ENCODE data around the gene MSH4.
"Not testable (repeated sequence)": the region's sequence is repeated elsewhere in the genome, so short reads cannot be mapped to it uniquely, and the experiment has no call there.

MSH4 gene

DNA sequence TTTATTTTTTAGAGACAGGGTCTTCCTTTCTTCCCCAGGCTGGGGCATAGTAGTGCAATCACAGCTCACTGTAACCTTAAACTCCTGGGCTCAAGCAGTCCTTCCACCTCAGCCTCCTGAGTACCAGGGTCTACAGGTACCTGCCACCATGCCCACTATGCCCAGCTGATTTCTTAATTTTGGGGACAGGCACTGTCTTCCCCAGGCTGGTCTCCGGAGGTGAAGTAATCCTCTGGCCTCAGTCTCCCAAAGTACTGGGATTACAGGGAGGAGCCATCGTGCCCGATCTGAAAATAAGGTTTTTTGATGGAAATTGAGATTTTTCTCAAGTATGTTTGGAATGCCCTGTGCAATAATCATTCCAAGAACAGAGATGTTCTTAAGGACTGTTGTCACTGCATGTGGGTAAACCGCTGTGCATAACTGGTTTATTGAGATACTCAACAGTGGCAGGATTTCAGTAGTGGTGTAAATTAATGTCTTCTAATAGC, 934 bp upstream of the MSH4 start:
- no peak for DNase-seq (ENCODE audit: extremely low read depth in 1 of 2, low read depth in 1 of 2)

DNA sequence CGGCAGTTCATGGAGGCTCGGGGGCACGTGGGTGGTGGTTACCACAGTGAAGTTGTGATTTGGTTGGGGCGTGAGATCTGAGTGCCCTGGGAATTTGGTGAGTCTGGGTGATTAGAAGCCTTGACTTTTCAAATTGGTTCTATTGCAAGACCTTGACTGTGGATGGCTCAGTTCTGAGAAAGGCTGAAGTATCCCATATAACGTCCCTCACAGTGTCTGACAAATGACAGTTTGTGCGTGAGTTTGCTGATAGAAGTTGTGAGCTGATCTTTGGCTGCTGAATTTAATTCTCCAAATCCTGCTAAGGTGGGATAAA, 549 bp downstream of the MSH4 start:
- no peak for DNase-seq (ENCODE audit: extremely low read depth in 1 of 2, low read depth in 1 of 2)

DNA sequence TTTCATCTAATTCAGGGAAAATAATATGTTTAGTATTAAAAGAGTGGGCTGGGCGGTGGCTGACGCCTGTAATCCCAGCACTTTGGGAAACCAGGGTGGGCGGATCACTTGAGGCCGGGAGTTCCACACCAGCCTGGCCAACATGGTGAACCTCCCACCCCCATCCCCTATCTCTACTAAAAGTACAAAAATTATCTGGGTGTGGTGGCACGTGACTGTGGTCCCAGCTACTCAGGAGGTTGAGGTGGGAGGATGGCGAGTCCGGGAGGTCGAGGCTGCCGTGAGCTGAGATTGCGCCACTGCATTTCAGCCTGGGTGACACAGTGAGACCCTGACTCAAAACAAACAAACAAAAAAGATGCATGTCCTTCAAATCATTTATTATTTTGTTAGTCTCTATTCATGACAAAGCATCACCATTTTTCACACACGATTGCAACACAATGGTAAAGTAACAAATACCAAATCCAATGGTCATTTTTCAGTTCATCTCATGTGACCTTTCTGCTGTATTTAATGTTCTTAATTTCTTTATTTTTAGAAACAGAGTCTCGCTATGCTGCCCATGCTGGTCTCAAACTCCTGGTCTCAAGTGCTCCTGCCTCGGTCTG, 1.0 kb downstream of the MSH4 start:
- no peak for DNase-seq (ENCODE audit: extremely low read depth in 1 of 2, low read depth in 1 of 2)

DNA sequence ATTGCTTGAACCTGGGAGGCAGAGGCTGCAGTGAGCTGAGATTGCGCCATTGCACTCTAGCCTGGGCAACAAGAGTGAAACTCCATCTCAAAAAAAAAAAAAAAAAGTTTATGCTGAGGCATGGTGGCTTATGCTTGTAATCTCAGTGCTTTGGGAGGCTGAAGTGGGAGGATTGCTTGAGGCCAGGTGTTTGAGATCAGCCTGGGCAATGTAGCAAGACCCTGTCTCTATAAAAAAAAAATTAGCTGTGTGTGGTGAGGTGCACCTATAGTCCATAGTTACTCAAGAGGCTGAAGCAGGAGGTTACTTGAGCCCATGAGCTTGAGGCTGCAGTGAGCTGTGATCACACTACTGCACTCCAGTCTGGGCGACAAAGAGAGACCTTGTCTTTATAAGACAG, 4.8 kb downstream of the MSH4 start:
- DNase-seq (ENCODE audit: extremely low read depth in 1 of 2, low read depth in 1 of 2) = not testable (repeated sequence)

DNA sequence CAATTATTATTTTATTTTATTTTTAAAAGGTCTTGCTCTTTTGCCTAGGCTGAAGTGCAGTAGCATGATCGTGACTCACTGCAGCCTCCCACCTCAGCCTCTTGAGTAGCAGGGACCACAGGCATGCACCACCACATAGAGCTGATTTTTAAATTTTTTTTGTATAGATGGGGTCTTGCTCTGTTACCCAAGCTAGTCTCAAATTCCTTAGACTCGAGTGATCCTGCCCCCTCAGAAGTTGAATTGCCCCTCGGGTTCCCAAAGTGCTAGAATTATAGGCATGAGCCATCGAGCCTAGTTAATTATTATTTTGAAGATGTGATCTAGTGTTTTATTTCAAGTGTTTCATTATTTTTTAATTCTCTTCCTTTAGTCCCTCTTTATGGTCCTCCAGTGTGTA, 12.2 kb downstream of the MSH4 start:
- DNase-seq (ENCODE audit: extremely low read depth in 1 of 2, low read depth in 1 of 2) = no peak

DNA sequence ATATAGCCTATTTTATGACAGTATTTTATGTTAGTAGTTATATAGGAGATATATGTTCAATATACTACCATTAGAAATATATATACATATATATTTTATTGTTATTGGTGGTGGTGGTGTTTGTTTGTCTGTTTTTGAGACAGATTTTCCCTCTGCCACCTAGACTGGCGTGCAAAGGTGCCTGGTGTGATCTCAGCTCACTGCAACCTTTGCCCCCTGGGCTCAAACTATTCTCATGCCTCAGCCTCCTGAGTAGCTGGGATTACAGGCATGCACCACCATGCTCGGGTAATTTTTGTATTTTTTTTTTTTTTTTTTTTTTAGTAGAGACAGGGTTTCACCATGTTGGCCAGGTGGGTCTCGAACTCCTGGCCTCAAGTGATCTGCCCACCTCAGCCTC, 13.4 kb downstream of the MSH4 start:
- DNase-seq (ENCODE audit: extremely low read depth in 1 of 2, low read depth in 1 of 2) = not testable (repeated sequence)

DNA sequence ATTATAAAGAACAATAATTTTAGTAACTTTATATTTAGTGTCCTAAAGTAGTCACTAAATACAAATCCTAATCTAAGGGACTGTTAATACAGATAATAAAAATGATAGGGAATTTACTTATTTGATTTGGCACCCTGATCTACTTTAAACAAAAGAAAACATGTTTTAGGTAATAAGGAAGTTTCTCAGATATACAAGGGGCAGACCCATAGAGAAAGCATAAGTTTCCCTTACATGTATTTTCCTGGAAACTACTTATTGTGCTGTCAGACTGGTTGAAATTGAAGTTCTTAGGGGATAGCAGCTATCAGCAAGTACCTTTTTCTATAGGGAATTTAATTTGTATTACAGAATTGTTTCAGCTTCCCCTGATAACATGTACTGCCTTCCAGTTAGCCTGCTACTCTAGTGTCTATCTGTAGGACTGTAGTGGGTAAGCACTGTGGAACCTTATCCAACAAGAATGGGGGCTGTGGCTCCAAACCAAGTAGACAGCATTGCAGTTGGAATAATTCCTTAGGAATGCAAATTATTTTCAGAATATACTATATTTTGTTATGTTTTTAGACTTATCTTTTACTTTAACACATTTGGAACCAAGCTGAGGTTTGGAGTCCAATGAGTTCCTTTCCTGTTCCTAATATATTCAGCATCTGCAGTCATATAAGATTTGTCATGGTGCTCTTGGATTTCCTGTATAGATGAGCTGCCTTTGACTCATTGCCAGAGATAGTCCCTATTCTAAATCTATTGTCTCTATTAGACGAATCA, 14.7 kb downstream of the MSH4 start:
- no peak for DNase-seq (ENCODE audit: extremely low read depth in 1 of 2, low read depth in 1 of 2)

DNA sequence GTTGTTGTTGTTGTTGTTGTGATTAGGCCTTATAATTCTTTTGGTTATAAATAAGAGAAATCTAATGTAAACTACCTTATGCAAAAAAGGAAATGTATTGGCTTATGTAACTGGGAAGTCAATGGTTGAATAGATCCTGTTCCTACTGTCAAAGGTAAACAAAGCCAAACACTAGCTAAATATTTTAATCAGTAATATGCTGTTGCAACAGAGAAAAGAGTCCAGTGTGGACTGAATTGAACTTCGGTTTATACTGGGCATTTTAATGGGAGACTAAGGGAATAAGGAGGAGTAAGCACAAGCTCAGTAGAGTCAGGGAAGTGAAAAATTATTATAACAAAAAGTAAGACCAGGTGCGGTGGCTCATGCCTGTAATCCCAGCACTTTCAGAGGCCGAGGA, 15.4 kb downstream of the MSH4 start:
- no peak for DNase-seq (ENCODE audit: extremely low read depth in 1 of 2, low read depth in 1 of 2)

DNA sequence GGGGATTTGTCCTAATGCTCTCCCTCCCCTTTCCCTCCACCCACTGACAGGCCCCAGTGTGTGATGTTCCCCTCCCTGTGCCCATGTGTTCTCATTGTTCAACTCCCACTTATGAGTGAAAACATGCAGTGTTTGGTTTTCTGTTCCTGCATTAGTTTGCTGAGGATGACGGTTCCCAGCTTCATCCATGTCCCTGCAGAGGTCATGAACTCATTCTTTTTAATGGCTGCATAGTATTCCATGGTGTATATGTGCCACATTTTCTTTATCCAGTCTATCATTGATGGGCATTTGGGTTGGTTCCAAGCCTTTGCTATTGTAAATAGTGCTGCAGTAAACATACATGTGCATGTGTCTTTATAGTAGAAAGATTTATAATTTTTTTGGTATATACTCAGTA, 26.9 kb downstream of the MSH4 start:
- not testable (repeated sequence) for DNase-seq (ENCODE audit: extremely low read depth in 1 of 2, low read depth in 1 of 2)

DNA sequence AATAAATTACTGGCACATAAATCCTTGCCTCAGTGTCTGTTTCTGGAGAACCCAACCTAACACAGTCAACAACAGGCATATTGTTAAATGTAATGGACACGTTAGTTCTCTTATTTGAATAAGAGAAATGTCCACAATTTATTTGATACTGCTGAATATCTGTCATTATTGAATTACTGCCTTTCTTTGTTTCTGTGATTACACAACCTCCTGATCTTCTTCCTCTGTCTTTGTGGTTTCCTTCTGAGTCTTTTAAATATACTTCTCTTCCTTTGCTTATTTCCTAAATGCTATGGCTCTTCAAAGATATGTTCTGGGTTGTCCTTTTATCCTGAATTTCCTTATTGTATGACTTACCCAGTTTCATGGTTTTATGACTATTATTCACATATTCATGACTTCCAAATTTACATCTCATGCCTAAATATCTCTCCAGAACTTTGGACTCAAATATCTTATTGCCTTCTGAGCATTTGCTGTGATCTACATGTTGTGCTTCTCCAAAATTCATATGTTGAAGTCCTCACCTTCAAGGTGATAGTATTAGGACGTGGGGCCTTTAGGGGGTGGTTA, 39.9 kb downstream of the MSH4 start:
- DNase-seq (ENCODE audit: extremely low read depth in 1 of 2, low read depth in 1 of 2) = no peak

DNA sequence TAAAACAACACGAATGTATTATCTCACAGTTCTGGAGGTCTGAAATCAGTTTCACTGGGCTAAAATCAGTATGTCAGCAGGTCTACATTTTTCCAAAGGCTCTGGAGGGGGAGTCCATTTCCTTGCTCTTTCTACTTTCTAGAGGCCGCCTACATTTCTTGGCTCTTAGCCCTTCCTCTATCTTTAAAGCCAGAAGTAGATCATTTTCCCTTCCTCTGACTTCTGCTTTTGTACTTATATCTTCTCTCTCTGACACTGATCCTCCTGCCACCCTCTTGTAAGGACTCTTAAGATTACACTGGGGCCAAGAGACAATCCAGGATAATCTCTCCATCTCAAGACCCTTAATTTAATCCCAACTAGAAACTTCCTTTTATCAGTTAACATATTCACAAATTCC, 41.4 kb downstream of the MSH4 start:
- DNase-seq (ENCODE audit: extremely low read depth in 1 of 2, low read depth in 1 of 2) = no peak

DNA sequence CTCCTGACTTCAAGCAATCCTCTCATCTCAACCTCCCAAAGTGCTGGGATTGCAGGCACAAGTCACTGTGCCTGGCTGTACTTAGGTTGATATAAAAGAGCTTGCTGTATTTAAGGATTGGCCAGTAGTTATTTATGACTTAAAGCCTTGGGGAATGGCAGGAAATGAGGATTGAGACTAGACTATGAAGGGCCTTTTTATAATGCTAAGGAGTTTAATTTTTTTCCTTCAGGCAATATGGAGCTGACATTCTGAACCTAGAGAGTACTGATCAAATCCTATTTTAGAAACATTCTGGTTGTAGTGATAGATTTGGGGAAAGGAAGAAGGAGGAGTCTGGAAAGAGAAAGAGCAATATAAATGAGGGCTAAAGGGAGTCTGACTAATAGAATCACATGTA, 44.7 kb downstream of the MSH4 start:
- DNase-seq (ENCODE audit: extremely low read depth in 1 of 2, low read depth in 1 of 2) = no peak

DNA sequence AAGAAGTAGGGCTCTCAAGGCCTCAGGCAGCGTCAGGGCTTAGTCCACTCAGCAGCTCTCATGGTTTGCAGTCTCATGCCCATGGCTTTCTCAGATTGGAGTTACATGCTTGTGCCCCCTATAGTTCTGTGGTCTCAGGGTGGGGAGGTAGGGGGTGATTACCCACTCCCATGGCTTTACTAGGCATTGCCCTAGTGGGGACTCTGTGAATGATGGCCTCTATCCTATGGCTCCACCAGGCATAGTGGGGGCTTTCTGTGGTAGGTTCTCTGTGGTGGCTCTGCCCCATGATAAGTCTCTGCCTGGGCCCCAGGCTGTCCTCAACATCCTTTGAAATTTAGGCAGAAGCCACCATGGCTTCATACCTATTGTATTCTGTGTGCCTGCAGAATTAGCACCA, 48.9 kb downstream of the MSH4 start:
- no peak for DNase-seq (ENCODE audit: extremely low read depth in 1 of 2, low read depth in 1 of 2)

DNA sequence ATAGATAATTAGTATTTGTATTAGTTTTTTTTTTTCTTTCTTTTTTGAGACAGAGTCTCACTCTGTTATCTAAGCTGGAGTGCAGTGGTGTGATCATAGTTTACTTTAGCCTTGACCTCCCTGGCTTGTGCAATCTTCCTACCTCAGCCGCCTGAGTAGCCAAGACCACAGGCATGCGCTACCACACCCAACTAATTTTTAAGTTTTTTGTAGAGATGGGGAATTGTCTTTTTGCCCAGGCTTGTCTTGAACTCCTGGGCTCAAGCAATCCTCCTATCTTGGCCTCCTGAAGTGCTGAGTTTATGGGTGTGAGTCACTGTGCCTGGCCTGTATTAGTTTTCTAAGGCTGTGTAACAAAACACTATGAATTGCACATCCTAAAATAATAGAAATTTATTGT, 58.3 kb downstream of the MSH4 start:
- no peak for DNase-seq (ENCODE audit: extremely low read depth in 1 of 2, low read depth in 1 of 2)

DNA sequence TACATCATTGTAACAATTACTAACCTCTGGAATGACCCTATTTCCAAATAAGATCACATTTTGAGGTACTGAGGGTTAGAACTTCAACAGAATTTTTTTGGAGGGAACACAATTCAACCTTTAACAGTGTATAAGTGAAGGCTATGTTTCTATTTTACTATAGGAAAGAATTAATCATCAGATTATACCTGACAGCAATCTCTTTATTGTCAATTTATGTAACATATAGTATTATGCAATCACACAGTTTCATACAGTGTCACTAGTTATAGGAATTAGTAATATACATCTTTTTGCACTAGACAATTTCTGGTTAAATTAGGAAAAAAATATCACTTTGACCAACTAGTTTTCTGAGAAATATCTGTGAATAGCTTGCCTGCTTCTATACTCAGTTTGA, 59.1 kb downstream of the MSH4 start:
- DNase-seq (ENCODE audit: extremely low read depth in 1 of 2, low read depth in 1 of 2) = no peak

DNA sequence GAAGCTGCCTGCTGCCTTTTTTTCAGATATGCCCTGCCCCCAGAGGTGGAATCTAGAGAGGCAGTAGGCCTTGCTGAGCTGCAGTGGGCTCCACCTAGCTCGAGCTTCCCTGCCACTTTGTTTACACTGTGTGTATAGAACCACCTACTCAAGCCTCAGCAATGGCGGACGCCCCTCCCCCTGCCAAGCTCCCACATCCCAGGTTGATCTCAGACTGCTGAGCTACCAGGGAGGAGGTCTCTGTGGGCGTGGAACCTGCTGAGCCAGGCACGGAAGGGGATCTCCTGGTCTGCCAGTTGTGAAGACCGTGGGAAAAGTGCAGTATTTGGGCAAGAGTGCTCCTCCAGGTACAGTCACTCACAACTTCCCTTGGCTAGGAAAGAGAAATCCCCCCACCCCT, 65.1 kb downstream of the MSH4 start:
- no peak for DNase-seq (ENCODE audit: extremely low read depth in 1 of 2, low read depth in 1 of 2)

DNA sequence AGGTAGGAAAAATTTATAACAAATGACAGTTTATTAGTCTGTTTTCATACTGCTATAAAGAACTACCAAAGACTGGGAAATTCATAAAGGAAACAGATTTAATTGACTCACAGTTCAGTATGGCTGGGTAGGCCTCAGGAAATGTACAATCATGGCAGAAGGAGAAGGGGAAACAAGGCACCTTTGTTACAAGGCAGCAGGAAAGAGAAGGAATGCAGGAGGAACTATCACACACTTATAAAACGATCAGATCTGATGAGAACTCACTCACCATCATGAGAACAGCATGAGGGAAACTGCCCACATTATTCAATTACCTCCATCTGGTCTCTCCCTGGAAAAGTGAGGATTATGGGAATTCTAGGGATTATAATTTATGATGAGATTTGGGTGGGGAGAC, 74.3 kb downstream of the MSH4 start:
- no peak for DNase-seq (ENCODE audit: extremely low read depth in 1 of 2, low read depth in 1 of 2)

DNA sequence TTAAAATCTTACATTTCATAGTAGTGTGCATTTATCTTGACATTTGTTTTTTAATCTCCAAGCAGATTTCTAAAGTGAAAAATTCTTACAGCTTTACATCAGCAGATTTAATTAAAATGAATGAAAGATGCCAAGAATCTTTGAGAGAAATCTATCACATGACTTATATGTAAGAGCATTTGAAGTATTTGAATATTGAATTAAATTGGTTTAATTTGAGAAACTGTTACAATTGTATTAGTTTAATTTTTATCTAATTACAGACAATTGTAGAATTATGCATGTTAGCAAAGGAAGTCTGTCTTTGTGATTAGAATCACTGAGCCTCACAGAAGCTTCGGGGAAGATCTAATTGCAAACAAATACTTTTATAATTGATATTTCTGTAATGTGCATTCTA, 83.3 kb downstream of the MSH4 start:
- no peak for DNase-seq (ENCODE audit: extremely low read depth in 1 of 2, low read depth in 1 of 2)

DNA sequence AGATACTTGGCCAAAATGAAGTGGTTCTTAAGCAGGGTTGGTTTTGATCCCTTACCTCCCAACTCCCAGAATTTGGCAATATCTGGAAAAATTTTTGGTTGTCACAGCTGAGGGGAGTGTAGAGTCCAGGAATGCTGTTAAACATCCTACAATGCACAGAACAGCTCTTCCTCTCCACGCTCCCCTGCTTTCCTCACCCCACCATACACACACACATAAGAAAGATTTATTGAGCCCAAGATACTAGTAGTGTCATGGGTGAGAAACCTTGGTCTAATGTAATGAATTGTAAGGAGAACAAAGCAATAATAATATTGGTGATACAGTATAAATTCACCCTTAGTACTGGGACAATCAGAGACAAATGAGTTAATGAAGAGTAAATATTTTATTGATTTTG, 87.8 kb downstream of the MSH4 start:
- DNase-seq (ENCODE audit: extremely low read depth in 1 of 2, low read depth in 1 of 2) = no peak

DNA sequence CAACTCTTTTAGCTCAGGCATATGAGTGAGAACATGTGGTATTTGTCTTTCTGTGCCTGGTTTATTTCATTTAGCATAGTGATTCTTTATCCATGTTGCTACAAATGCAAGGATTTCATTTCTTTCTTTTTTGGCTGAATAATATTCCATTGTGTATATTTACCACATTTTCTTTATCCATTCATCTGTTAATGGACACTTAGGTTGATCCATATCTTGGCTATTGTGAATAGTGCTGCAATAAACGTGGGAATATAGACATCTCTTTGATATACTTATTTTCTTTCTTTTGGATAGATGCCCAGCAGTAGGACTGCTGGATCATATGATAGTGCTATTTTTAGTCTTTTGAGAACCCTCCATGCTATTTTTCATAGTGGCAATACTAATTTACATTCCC, 104.7 kb downstream of the MSH4 start:
- no peak for DNase-seq (ENCODE audit: extremely low read depth in 1 of 2, low read depth in 1 of 2)

DNA sequence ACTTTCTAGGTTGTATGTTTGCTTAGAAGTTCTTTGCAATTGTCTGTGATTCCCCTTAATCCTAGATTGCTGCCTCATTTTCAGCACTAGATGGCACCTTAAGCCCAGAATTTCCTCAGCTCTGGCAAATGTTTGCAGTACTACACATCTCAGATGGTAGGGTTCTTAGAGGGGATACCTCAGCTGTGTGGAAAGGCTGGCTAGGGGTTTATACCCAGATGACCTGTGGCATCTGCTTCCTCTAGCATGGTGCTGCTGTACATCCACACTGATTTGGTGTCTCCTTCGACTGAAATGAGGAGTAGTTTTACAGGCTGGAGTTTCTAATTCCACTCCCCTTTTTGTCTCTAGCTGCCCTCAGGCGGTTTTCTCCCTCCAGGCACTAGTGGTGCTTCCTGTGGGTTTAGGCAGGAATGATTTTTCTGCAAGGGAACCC, 112.1 kb downstream of the MSH4 start:
- DNase-seq (ENCODE audit: extremely low read depth in 1 of 2, low read depth in 1 of 2) = no peak

DNA sequence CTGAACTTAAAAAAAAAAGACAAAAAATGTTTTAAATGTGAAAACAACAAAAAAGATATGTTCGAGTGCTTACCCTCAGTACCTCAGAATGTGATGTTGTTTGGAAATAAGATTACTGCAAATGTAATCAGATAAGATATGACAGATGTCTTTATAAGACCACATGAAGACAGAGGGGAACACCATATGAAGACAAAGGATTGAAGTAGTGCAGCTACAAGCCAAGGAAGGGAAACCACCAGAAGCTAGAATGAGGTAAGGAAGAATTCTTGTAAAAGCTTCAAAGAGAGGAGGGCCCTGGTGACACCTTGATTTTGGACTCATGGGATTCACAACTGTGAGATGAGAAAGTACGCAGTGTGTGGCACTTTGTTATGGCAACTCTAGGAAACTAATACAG, 120.2 kb downstream of the MSH4 start:
- DNase-seq (ENCODE audit: extremely low read depth in 1 of 2, low read depth in 1 of 2) = no peak

All from activated CD8-positive, alpha-beta memory T cell treated with anti-CD3 and anti-CD28 coated beads for 1 hour (primary cell).